PC-3 (cell line): Measurements from ENCODE around the gene SLC16A12. TPM values are rescaled to one million over a fixed set of nuclear protein-coding genes. Genes with fewer than 3 reads are reported as not detected.

Source experiments
- ATAC-seq: fragments of 200-7000 bp; cut with Tn5 transposase; 2 replicates; pipeline ENCODE4 v1.9.1; 2020; ENCODE audit warnings: mild to moderate bottlenecking, moderate library complexity
- BruUV-seq: library from RNA; stranded (reverse); fragments of 400-500 nt; replicated peaks from 2 replicates; lab custom pipeline; 2021; lab: Mats Ljungman, UMichigan
- CTCF ChIA-PET: fragments of 300-600 bp; sonication (Branson Sonifier 250); formaldehyde crosslinking; loops from one replicate; lab custom pipeline; 2022; ENCODE audit warnings: antibody characterized with exemption; lab: Charles Lee
- POLR2A ChIA-PET: fragments of 300-600 bp; sonication (Branson Sonifier 250); formaldehyde crosslinking; loops from one replicate; lab custom pipeline; 2022; ENCODE audit warnings: antibody characterized with exemption; ENCODE audit not compliant: unreplicated experiment; lab: Charles Lee
- DNase-seq: peaks from one replicate; pipeline ENCODE4 v3.0.0-alpha.2; 2015
- H2AFZ ChIP-seq: fragments of 300-600 bp; sonication (generic); 2 replicates; pipeline ENCODE4 v1.6.0; 2016; ENCODE audit warnings: antibody characterized with exemption, low read length
- H3F3A ChIP-seq: fragments of 300-600 bp; sonication (generic); one replicate; pipeline ENCODE4 v1.6.0; 2017; ENCODE audit warnings: antibody characterized with exemption, low read length, control low read depth, mild to moderate bottlenecking; ENCODE audit not compliant: unreplicated experiment
- H3K27ac ChIP-seq: fragments of 300-600 bp; sonication (generic); 2 replicates; pipeline ENCODE4 v1.5.1; 2016; ENCODE audit warnings: mild to moderate bottlenecking, low read length
- H3K27me3 ChIP-seq: fragments of 300-600 bp; sonication (generic); 2 replicates; pipeline ENCODE4 v1.6.1; 2016; ENCODE audit warnings: low read length, mixed read lengths
- H3K36me3 ChIP-seq: fragments of 300-600 bp; sonication (generic); 2 replicates; pipeline ENCODE4 v1.6.1; 2016; ENCODE audit warnings: low read depth, mixed run types, low read length, mixed read lengths
- H3K4me1 ChIP-seq: fragments of 300-600 bp; sonication (generic); 2 replicates; pipeline ENCODE4 v1.5.1; 2016; ENCODE audit warnings: low read length; ENCODE audit not compliant: insufficient read depth
- H3K4me2 ChIP-seq: fragments of 300-600 bp; sonication (generic); 2 replicates; pipeline ENCODE4 v1.6.0; 2016; ENCODE audit warnings: low read length
- H3K4me3 ChIP-seq: fragments of 300-600 bp; sonication (generic); 2 replicates; pipeline ENCODE4 v1.5.1; 2016; ENCODE audit warnings: mild to moderate bottlenecking, low read length, mixed read lengths
- H3K79me2 ChIP-seq: fragments of 300-600 bp; sonication (generic); 2 replicates; pipeline ENCODE4 v1.6.1; 2017; ENCODE audit warnings: low read length, mixed read lengths
- H3K9ac ChIP-seq: fragments of 300-600 bp; sonication (generic); 2 replicates; pipeline ENCODE4 v1.6.0; 2016; ENCODE audit warnings: mild to moderate bottlenecking, low read length
- H3K9me2 ChIP-seq: fragments of 300-600 bp; sonication (generic); replicated peaks from 2 replicates; pipeline ENCODE4 v1.6.1; 2016; ENCODE audit warnings: mixed run types, low read length, mixed read lengths
- H3K9me3 ChIP-seq: fragments of 300-600 bp; sonication (generic); 2 replicates; pipeline ENCODE4 v1.6.1; 2016; ENCODE audit warnings: low read length, mixed read lengths
- H4K20me1 ChIP-seq: fragments of 300-600 bp; sonication (generic); 2 replicates; pipeline ENCODE4 v1.6.1; 2016; ENCODE audit warnings: low read length, mixed read lengths
- EZH2 ChIP-seq: fragments of 300-600 bp; sonication (generic); IDR thresholded peaks from one replicate; pipeline ENCODE4 v1.6.1; 2017; ENCODE audit warnings: antibody characterized with exemption, mild to moderate bottlenecking, low read length; ENCODE audit not compliant: unreplicated experiment
- EZH2phosphoT487 ChIP-seq: fragments of 300-600 bp; sonication (generic); IDR thresholded peaks from 2 replicates; pipeline ENCODE4 v1.6.1; 2018; ENCODE audit warnings: mild to moderate bottlenecking, antibody characterized with exemption, low read length, borderline replicate concordance
- intact Hi-C: fragments of 100-400 bp; cut with micrococcal nuclease; formaldehyde crosslinking; loops from 2 replicates; pipeline ENCODE4 v1.9.0; 2023
- total RNA-seq: library from RNA; depleted of rRNA; stranded (reverse); fragments of >200 nt; gene quantifications from 2 replicates; pipeline ENCODE4 v1.2.3, GENCODE V29; 2014
- TF ChIP-seq, protein P1 (sequence below): fragments of 300-600 bp; sonication (generic); conservative IDR thresholded peaks from 2 replicates; pipeline ENCODE4 v1.5.1; 2017; ENCODE audit warnings: antibody characterized with exemption, low read depth, mild to moderate bottlenecking, low read length

The SLC16A12 gene
- total RNA-seq, 1 experiment from 2014 or later: not detected

DNA sequence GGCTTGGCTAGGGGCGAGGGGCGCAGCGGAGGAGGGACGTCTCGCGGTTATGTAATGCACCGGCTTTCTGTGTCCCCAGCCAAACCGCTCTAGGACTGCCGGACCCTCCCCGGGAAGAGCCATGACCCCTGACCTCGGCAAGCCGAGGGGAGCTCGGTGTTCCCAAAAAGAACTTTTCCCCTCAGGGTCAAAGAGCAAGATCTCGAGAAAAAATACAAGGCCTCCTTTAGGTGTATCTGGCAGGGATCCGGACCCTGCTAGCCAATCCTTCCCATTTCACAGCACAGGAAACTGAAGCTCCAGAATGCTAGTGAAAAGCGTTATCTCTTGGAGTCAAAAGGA, 590 bp upstream of the SLC16A12 start:
- TF ChIP-seq EZH2phosphoT487: no peak
- CTCF ChIA-PET: no interaction called here
- intact Hi-C loops: no loop called here

DNA sequence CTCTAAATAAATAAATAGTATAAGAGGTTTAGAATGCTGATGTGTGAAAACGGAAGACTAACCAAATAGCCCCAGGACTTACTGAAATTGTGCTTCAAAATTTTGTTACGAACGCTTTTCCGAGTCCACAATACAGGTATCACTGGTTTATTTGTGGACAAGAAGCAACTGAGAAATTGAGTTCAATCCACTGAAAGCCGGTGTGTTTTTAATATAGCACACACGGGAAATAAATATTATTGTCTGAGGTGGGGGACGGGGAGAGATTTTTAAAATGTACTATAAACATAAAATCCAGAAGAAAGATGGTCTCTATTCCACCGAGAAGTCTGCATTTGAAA, 598 bp downstream of the SLC16A12 start:
- CTCF ChIA-PET: no interaction called here
- no peak overlapping the region for H3K9ac ChIP-seq
- H3K27ac ChIP-seq: no peak overlapping the region
- POLR2A ChIA-PET: no interaction called here
- TF ChIP-seq, protein P1, sequence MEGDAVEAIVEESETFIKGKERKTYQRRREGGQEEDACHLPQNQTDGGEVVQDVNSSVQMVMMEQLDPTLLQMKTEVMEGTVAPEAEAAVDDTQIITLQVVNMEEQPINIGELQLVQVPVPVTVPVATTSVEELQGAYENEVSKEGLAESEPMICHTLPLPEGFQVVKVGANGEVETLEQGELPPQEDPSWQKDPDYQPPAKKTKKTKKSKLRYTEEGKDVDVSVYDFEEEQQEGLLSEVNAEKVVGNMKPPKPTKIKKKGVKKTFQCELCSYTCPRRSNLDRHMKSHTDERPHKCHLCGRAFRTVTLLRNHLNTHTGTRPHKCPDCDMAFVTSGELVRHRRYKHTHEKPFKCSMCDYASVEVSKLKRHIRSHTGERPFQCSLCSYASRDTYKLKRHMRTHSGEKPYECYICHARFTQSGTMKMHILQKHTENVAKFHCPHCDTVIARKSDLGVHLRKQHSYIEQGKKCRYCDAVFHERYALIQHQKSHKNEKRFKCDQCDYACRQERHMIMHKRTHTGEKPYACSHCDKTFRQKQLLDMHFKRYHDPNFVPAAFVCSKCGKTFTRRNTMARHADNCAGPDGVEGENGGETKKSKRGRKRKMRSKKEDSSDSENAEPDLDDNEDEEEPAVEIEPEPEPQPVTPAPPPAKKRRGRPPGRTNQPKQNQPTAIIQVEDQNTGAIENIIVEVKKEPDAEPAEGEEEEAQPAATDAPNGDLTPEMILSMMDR: no peak
- TF ChIP-seq EZH2 (no peak), EZH2phosphoT487 (no peak)
- no peaks in the 10 kb centered on the region for H3F3A ChIP-seq
- no peaks in the 10 kb centered on the region for H3K36me3 ChIP-seq
- ATAC-seq: no peak
- no peak overlapping the region for H3K4me3 ChIP-seq
- no peaks in the 10 kb centered on the region for H3K79me2 ChIP-seq
- H3K9me3 ChIP-seq: no peaks in the 10 kb centered on the region
- BruUV-seq: no TSS peak
- no peaks in the 10 kb centered on the region for H4K20me1 ChIP-seq
- no peak for DNase-seq
- H3K9me2 ChIP-seq: no peaks in the 10 kb centered on the region
- H3K4me1 ChIP-seq: no peaks in the 10 kb centered on the region
- intact Hi-C loops: no loop called here
- no peak overlapping the region for H2AFZ ChIP-seq
- no peak overlapping the region for H3K4me2 ChIP-seq
- no peaks in the 10 kb centered on the region for H3K27me3 ChIP-seq

More for the DNA sequence above, 590 bp upstream of the SLC16A12 start:
- H3K36me3 ChIP-seq: no peaks in the 10 kb centered on the region
- no peaks in the 10 kb centered on the region for H3K9me3 ChIP-seq
- H3K4me3 ChIP-seq: no peak overlapping the region
- H3K79me2 ChIP-seq: no peaks in the 10 kb centered on the region
- no peak overlapping the region for H3K27ac ChIP-seq
- no peak overlapping the region for H2AFZ ChIP-seq
- 0 out of 2 replicates have a peak, but pooled peaks cover 3% of the 10 kb centered on the region for H3K4me1 ChIP-seq
- no peak overlapping the region for H3K4me2 ChIP-seq
- ATAC-seq (no peak), DNase-seq (no peak)
- H3K27me3 ChIP-seq: no peaks in the 10 kb centered on the region
- POLR2A ChIA-PET: no interaction called here
- no peaks in the 10 kb centered on the region for H3K9me2 ChIP-seq
- H3K9ac ChIP-seq: no peak overlapping the region
- no TSS peak for BruUV-seq
- H3F3A ChIP-seq: no peaks in the 10 kb centered on the region
- no peaks in the 10 kb centered on the region for H4K20me1 ChIP-seq

DNA sequence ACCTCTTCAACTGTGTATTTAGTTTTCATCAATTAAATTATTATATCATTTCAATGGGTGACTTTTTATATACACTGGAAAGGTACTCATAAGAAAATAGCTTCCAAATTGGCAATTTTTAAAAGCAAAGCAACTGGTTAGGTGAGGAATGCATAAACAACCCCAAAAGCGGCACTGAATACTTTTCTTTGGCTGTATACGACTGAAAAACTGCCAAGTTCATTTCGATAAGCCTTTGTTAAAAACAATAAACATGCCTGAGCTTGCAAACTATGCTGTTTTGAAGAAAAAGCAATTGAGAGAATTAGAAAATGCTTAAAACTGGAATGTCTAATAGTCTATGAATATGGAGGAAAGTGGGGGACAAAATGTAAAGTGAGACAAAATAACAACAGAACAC, 2.9 kb downstream of the SLC16A12 start:
- H3K27ac ChIP-seq: no peak overlapping the region

More for the DNA sequence above, 2.9 kb downstream of the SLC16A12 start:
- H3K9ac ChIP-seq: no peak overlapping the region
- no peaks in the 10 kb centered on the region for H4K20me1 ChIP-seq
- intact Hi-C loops: no loop called here
- no peak overlapping the region for H3K4me2 ChIP-seq
- TF ChIP-seq EZH2 (no peak), EZH2phosphoT487 (no peak)
- TF ChIP-seq, protein P1: no peak
- BruUV-seq: no TSS peak
- DNase-seq (no peak), ATAC-seq (no peak)
- H3F3A ChIP-seq: no peaks in the 10 kb centered on the region
- H3K36me3 ChIP-seq: no peaks in the 10 kb centered on the region
- H3K4me3 ChIP-seq: no peak overlapping the region
- H3K27me3 ChIP-seq: no peaks in the 10 kb centered on the region
- no peaks in the 10 kb centered on the region for H3K9me2 ChIP-seq
- H2AFZ ChIP-seq: no peak overlapping the region
- ChIA-PET CTCF (no interaction called here), POLR2A (no interaction called here)
- no peaks in the 10 kb centered on the region for H3K4me1 ChIP-seq
- no peaks in the 10 kb centered on the region for H3K79me2 ChIP-seq
- H3K9me3 ChIP-seq: no peaks in the 10 kb centered on the region
